Erythroblast (primary cell): ENCODE results near the gene CUBN.

Experiments
- GATA1 ChIP-seq: IDR thresholded peaks from 2 replicates; pipeline ENCODE4 v1.6.1; 2011; ENCODE audit warnings: low read depth, mild to moderate bottlenecking, control low read depth, low read length, moderate library complexity
- POLR2A ChIP-seq: IDR thresholded peaks from 2 replicates; pipeline ENCODE4 v1.6.1; 2011; ENCODE audit warnings: mild to moderate bottlenecking, low read length

DNA sequence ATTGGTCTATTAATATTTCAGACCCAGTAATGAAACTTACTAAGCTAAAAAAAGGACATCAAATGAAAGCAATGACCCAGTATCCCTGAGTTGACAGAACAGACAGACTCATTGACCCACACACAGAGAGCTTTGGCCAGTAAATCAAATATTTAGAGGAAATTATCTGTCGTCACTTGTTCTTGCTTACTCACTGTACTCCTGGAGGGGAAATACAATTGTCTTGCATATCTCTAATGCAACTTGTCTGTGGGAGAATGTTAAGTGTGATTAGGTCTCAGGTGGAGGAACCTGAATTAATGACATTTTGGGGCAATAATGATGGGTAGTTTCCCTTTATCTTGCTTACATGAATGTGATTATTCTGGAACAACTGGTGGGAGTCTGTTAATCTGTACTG lies 80.4 kb downstream of the CUBN start:
- TF ChIP-seq POLR2A (no peak), GATA1 (no peak)
